Mammary epithelial cell (primary cell): Measurements from ENCODE around the gene TEX19.

ENCODE experiments used
- CTCF ChIP-seq, 2 donors: IDR thresholded peaks in 1 of 2; conservative IDR thresholded peaks in 1 of 2; 2 replicates each; pipeline ENCODE4 v1.5.1; 2011 to 2012; ENCODE audit warnings: inconsistent platforms in 2 of 2, low read length in 2 of 2, mild to moderate bottlenecking in 2 of 2, control low read depth in 1 of 2, low read depth in 1 of 2; ENCODE audit not compliant: insufficient read depth in 1 of 2; ENCODE audit errors: extremely low read depth in 1 of 2
- EZH2 ChIP-seq: IDR thresholded peaks from 2 replicates; pipeline ENCODE4 v1.6.1; 2012; ENCODE audit warnings: low read length, inconsistent platforms, borderline replicate concordance

GRCh38 chr17:82351713-82352488 lies 7.1 kb upstream of the TEX19 start:
- TF ChIP-seq CTCF (conservative IDR thresholded peaks at IDR 0.05 in 1 of 2, IDR thresholded peaks at IDR 0.05 in 1 of 2; ENCODE audit: extremely low read depth in 1 of 2, insufficient read depth in 1 of 2, low read depth in 1 of 2, low read length in 2 of 2) (peak; percentile 86 to 94), EZH2 (no peak)
